WERI-Rb-1 (cell line): ENCODE results near the gene RRP1B.
"Not testable (repeated sequence)": the region's sequence is repeated elsewhere in the genome, so short reads cannot be mapped to it uniquely, and the experiment has no call there.

Experiments
- DNase-seq: peaks from one replicate; pipeline ENCODE4 v3.0.0-alpha.2; 2020
- H3K27ac ChIP-seq: fragments of 250-450 bp; sonication (Bioruptor Pico); 2 replicates; pipeline ENCODE4 v1.5.1; 2020; ENCODE audit warnings: mild to moderate bottlenecking, moderate library complexity
- H3K27me3 ChIP-seq: fragments of 250-450 bp; sonication (Bioruptor Pico); 2 replicates; pipeline ENCODE4 v1.5.1; 2021; ENCODE audit warnings: mild to moderate bottlenecking, low read depth, moderate library complexity; ENCODE audit not compliant: insufficient read depth, severe bottlenecking
- H3K36me3 ChIP-seq: fragments of 250-450 bp; sonication (Bioruptor Pico); 2 replicates; pipeline ENCODE4 v1.5.1; 2020; ENCODE audit warnings: mild to moderate bottlenecking, moderate library complexity
- H3K4me3 ChIP-seq: 2 replicates; pipeline ENCODE4 v1.5.1; 2011; ENCODE audit warnings: low read depth, mild to moderate bottlenecking, control low read depth, low read length
- H3K9me3 ChIP-seq: fragments of 250-450 bp; sonication (Bioruptor Pico); 2 replicates; pipeline ENCODE4 v1.5.1; 2021; ENCODE audit warnings: mild to moderate bottlenecking, moderate library complexity; ENCODE audit not compliant: severe bottlenecking
- CTCF ChIP-seq: IDR thresholded peaks from 2 replicates; pipeline ENCODE4 v1.5.1; 2011; ENCODE audit warnings: low read depth, mild to moderate bottlenecking, control low read depth, inconsistent platforms, low read length

Gene RRP1B

GRCh38 chr21:43669828-43670605 is 10.7 kb downstream of the RRP1B start:
- H3K27me3 ChIP-seq = no peaks in the 10 kb centered on the region
- TF ChIP-seq CTCF = no peak
- H3K36me3 ChIP-seq = peaks cover 80% of the 10 kb centered on the region
- no peak overlapping the region for H3K27ac ChIP-seq
- H3K9me3 ChIP-seq = no peaks in the 10 kb centered on the region
- H3K4me3 ChIP-seq = no peak overlapping the region
- no peak for DNase-seq

- Histone ChIP-seq H3K36me3 (peaks cover 93% of the 10 kb centered on the region), H3K27me3 (no peaks in the 10 kb centered on the region), H3K9me3 (no peaks in the 10 kb centered on the region), H3K4me3 (no peak overlapping the region), H3K27ac (no peak overlapping the region)
- no peak for TF ChIP-seq CTCF
- DNase-seq = no peak
These were observed 16.5 kb downstream of the RRP1B start for GRCh38 chr21:43675871-43676270.

GRCh38 chr21:43676391-43676790 is 17.0 kb downstream of the RRP1B start:
- H3K27ac ChIP-seq = no peak overlapping the region
- H3K9me3 ChIP-seq = no peaks in the 10 kb centered on the region
- DNase-seq = no peak
- peaks cover 94% of the 10 kb centered on the region for H3K36me3 ChIP-seq
- no peaks in the 10 kb centered on the region for H3K27me3 ChIP-seq
- no peak for TF ChIP-seq CTCF
- H3K4me3 ChIP-seq = no peak overlapping the region

- Histone ChIP-seq H3K4me3 (no peak overlapping the region), H3K27me3 (no peaks in the 10 kb centered on the region), H3K27ac (no peak overlapping the region)
These were observed 20.6 kb downstream of the RRP1B start for GRCh38 chr21:43679951-43680350.

GRCh38 chr21:43680421-43680820 is 21.1 kb downstream of the RRP1B start:
- not testable (repeated sequence) for H3K9me3 ChIP-seq, H3K27ac ChIP-seq, H3K27me3 ChIP-seq, DNase-seq, H3K4me3 ChIP-seq
- H3K36me3 ChIP-seq = peaks cover 100% of the 10 kb centered on the region

More at GRCh38 chr21:43679951-43680350, 20.6 kb downstream of the RRP1B start:
- DNase-seq = no peak
- Histone ChIP-seq H3K9me3 (no peaks in the 10 kb centered on the region), H3K36me3 (peaks cover 100% of the 10 kb centered on the region)
- no peak for TF ChIP-seq CTCF

- H3K9me3 ChIP-seq = no peaks in the 10 kb centered on the region
- H3K36me3 ChIP-seq = peaks cover 100% of the 10 kb centered on the region
- no peak for DNase-seq
- H3K27me3 ChIP-seq = no peaks in the 10 kb centered on the region
- no peak overlapping the region for H3K4me3 ChIP-seq
- no peak overlapping the region for H3K27ac ChIP-seq
- TF ChIP-seq CTCF = no peak
These were observed 22.3 kb downstream of the RRP1B start for GRCh38 chr21:43681650-43682049.
